Liver (tissue), 9 donors: Measurements from ENCODE around the gene ALKBH1. TPM values are rescaled to one million over a fixed set of nuclear protein-coding genes. Genes with fewer than 3 reads are reported as not detected.
A peak's percentile ranks its signal among the peaks of the same experiment; 100 is the strongest.

Experiments used
- DNase-seq: peaks from one replicate; pipeline ENCODE4 v3.0.0-alpha.2; 2017; ENCODE audit warnings: low spot score
- H3K27ac ChIP-seq, 2 donors: one replicate each; pipeline ENCODE4 v1.7.0; 2013; ENCODE audit warnings: inconsistent platforms in 2 of 2, low read length in 2 of 2, control low read depth in 1 of 2, low read depth in 1 of 2, mild to moderate bottlenecking in 1 of 2
- H3K27me3 ChIP-seq, 4 donors: one replicate each; pipeline versions ENCODE4 v1.6.1 to v1.7.0; 2013; ENCODE audit warnings: low read length in 3 of 4, inconsistent platforms in 1 of 4, mild to moderate bottlenecking in 1 of 4, moderate library complexity in 1 of 4; ENCODE audit not compliant: control insufficient read depth in 4 of 4, insufficient read depth in 4 of 4
- H3K36me3 ChIP-seq, 4 donors: one replicate each; pipeline versions ENCODE4 v1.6.1 to v1.7.0; 2013; ENCODE audit warnings: low read length in 3 of 4, mild to moderate bottlenecking in 3 of 4, low read depth in 1 of 4, moderate library complexity in 1 of 4; ENCODE audit not compliant: control insufficient read depth in 4 of 4, insufficient read depth in 3 of 4
- H3K4me1 ChIP-seq, 4 donors: one replicate each; pipeline versions ENCODE4 v1.6.1 to v1.7.0; 2013; ENCODE audit warnings: low read length in 3 of 4, mild to moderate bottlenecking in 3 of 4, moderate library complexity in 1 of 4; ENCODE audit not compliant: control insufficient read depth in 4 of 4, insufficient read depth in 4 of 4
- H3K4me3 ChIP-seq, 3 donors: one replicate each; pipeline versions ENCODE4 v1.6.1 to v1.7.0; 2013; ENCODE audit warnings: low read length in 3 of 3, control low read depth in 1 of 3, low read depth in 1 of 3, mild to moderate bottlenecking in 1 of 3
- H3K9ac ChIP-seq, 2 donors: one replicate each; pipeline ENCODE4 v1.7.0; 2013; ENCODE audit warnings: low read length in 2 of 2, mild to moderate bottlenecking in 2 of 2, moderate library complexity in 2 of 2, control low read depth in 1 of 2, low read depth in 1 of 2
- H3K9me3 ChIP-seq, 4 donors: one replicate each; pipeline versions ENCODE4 v1.6.1 to v1.7.0; 2013; ENCODE audit warnings: low read length in 3 of 4; ENCODE audit not compliant: control insufficient read depth in 4 of 4
- FOXA1 ChIP-seq: IDR thresholded peaks from 2 replicates; pipeline ENCODE4 v1.6.1; 2016; ENCODE audit warnings: antibody characterized with exemption
- FOXA2 ChIP-seq: IDR thresholded peaks from 2 replicates; pipeline ENCODE4 v1.6.1; 2016; ENCODE audit warnings: antibody characterized with exemption
- GABPA ChIP-seq, 2 donors: IDR thresholded peaks in 1 of 2; conservative IDR thresholded peaks in 1 of 2; 2 replicates each; pipeline ENCODE4 v1.6.1; 2016; ENCODE audit warnings: antibody characterized with exemption in 2 of 2, mild to moderate bottlenecking in 1 of 2, moderate library complexity in 1 of 2
- HNF4A ChIP-seq, 2 donors: conservative IDR thresholded peaks; 2 replicates each; pipeline ENCODE4 v1.6.1; 2016; ENCODE audit warnings: antibody characterized with exemption in 2 of 2, mild to moderate bottlenecking in 2 of 2
- NR2F2 ChIP-seq: IDR thresholded peaks from 2 replicates; pipeline ENCODE4 v1.6.1; 2016; ENCODE audit warnings: antibody characterized with exemption
- RAD21 ChIP-seq, 2 donors: IDR thresholded peaks; 2 replicates each; pipeline ENCODE4 v1.6.1; 2016; ENCODE audit warnings: antibody characterized with exemption in 2 of 2, mild to moderate bottlenecking in 2 of 2
- RXRA ChIP-seq, 2 donors: IDR thresholded peaks; 2 replicates each; pipeline ENCODE4 v1.6.1; 2017 to 2018; ENCODE audit warnings: antibody characterized with exemption in 2 of 2, mild to moderate bottlenecking in 1 of 2
- SP1 ChIP-seq: IDR thresholded peaks from 2 replicates; pipeline ENCODE4 v1.6.1; 2018; ENCODE audit warnings: antibody characterized with exemption, mild to moderate bottlenecking
- TAF1 ChIP-seq: conservative IDR thresholded peaks from 2 replicates; pipeline ENCODE4 v1.6.1; 2016; ENCODE audit warnings: antibody characterized with exemption, mild to moderate bottlenecking
- YY1 ChIP-seq: IDR thresholded peaks from 2 replicates; pipeline ENCODE4 v1.6.1; 2016; ENCODE audit warnings: antibody characterized with exemption, mild to moderate bottlenecking
- WGBS: extraction: QIAGEN DNeasy Blood & Tissue Kit; methylation state at CpG from one replicate; pipeline ENCODE4 v1.1.7; 2013; 5-methylcytosine and 5-hydroxymethylcytosine counted together
- polyA plus RNA-seq, 2 donors: library from polyadenylated mRNA; stranded (reverse) in 1 of 2; unstranded in 1 of 2; fragments of 200-250 nt in 1 of 2; fragments of >200 nt in 1 of 2; fragmentation: Nextera tagmentation in 1 of 2; extraction: Ambion mirVana in 1 of 2; gene quantifications; one replicate each; pipeline versions ENCODE4 v1.2.1 to v1.2.3, GENCODE V29; 2013 to 2015
- total RNA-seq, 2 donors: library from RNA; depleted of rRNA; stranded (reverse); fragments of >200 nt; gene quantifications; one replicate each; pipeline ENCODE4 v1.2.3, GENCODE V29; 2014
- TF ChIP-seq, protein P1 (sequence below): fragments of 150-350 bp; IDR thresholded peaks from 2 replicates; pipeline ENCODE4 v1.5.1; 2017; ENCODE audit warnings: improper control_type of control experiment, low read depth, low read length; ENCODE audit not compliant: missing input control
- TF ChIP-seq, protein P2 (sequence below): IDR thresholded peaks from 2 replicates; pipeline ENCODE4 v1.6.1; 2016; ENCODE audit warnings: antibody characterized with exemption, mild to moderate bottlenecking
- TF ChIP-seq, protein P3 (sequence below): IDR thresholded peaks from 2 replicates; pipeline ENCODE4 v1.6.1; 2016; ENCODE audit warnings: antibody characterized with exemption
- TF ChIP-seq, protein P4 (sequence below): IDR thresholded peaks from 2 replicates; pipeline ENCODE4 v1.6.1; 2016; ENCODE audit warnings: antibody characterized with exemption
- donor health status: healthy.
- donor health status: healthy.
- donor health status: healthy.
- donor health status: healthy.
- donor health status: healthy.

Gene ALKBH1
- total and polyA plus RNA-seq, 4 donors, result 4.2 to 6.1 (median 5.0) TPM

DNA sequence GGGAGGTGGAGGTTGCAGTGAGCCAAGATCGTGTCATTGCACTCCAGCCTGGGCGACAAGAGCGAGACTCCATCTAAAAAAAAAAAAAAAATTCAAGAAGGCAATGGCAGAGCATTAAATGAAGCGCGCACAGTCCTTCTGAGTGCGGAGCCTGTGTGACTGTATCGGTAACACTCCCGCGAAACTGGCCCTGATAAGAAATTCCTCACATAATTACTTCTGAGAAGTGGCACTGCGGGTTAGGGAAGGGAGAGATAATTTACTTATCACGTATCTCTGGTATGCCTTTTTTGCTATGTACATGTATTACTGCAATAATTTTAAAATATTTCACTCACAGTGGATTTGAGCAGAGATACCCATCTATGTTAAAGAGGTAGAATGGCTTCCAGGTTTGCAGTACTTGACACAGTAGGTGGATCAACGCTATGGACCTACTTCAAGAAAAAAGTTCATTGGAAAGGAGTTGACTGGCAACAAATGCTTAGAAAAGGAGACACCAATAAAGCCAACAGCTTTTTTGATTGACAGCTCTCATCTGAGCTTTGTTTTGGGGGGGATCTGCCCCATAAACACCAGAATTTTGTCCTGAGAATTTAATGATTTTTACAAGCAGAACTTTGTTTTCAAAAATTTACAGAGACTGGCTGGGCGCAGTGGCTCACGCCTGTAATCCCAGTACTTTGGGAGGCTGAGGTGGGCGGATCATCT lies 62.1 kb downstream of the ALKBH1 start:
- no peaks in the 10 kb centered on the region for H3K27me3 ChIP-seq
- no peak overlapping the region for H3K27ac ChIP-seq
- no peaks in the 10 kb centered on the region for H3K36me3 ChIP-seq
- no peak overlapping the region for H3K9ac ChIP-seq
- no peak overlapping the region for H3K4me3 ChIP-seq
- 86% methylated on average over 15 of the region's 15 CpGs for WGBS
- TF ChIP-seq YY1, result no peak
- TF ChIP-seq, protein P1, sequence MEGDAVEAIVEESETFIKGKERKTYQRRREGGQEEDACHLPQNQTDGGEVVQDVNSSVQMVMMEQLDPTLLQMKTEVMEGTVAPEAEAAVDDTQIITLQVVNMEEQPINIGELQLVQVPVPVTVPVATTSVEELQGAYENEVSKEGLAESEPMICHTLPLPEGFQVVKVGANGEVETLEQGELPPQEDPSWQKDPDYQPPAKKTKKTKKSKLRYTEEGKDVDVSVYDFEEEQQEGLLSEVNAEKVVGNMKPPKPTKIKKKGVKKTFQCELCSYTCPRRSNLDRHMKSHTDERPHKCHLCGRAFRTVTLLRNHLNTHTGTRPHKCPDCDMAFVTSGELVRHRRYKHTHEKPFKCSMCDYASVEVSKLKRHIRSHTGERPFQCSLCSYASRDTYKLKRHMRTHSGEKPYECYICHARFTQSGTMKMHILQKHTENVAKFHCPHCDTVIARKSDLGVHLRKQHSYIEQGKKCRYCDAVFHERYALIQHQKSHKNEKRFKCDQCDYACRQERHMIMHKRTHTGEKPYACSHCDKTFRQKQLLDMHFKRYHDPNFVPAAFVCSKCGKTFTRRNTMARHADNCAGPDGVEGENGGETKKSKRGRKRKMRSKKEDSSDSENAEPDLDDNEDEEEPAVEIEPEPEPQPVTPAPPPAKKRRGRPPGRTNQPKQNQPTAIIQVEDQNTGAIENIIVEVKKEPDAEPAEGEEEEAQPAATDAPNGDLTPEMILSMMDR, result no peak
- no peak for TF ChIP-seq HNF4A (conservative IDR thresholded peaks at IDR 0.05)
- no peak for TF ChIP-seq RAD21 (IDR thresholded peaks at IDR 0.05)
- no peak for TF ChIP-seq FOXA2
- no peak for TF ChIP-seq RXRA (IDR thresholded peaks at IDR 0.05)
- DNase-seq, result no peak
- H3K9me3 ChIP-seq, result peaks cover 0 to 1% (median 0%) of the 10 kb centered on the region in 4 donors
- H3K4me1 ChIP-seq, result peaks cover 0 to 11% (median 4%) of the 10 kb centered on the region in 4 donors

DNA sequence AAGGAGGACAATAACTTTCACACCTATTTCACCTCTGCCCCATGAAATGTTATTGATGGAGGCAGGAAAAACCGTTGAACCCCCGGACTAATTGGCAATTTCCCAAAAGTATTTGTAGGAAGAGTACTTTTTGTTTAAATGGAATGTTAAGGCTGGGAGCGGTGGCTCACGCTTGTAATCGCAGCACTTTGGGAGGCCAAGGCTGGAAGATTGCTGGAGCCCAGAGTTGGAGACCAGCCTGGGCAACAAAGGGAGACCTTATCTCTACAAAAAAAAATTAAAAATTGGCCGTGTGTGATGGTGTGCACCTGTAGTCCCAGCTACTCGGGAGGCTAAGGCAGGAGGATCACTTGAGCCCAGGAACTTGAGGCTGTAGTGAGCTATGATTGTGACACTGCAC lies 65.4 kb downstream of the ALKBH1 start:
- H3K36me3 ChIP-seq, result no peaks in the 10 kb centered on the region
- 64% methylated on average over 7 of the region's 7 CpGs for WGBS
- H3K27me3 ChIP-seq, result no peaks in the 10 kb centered on the region
- H3K4me1 ChIP-seq, result peaks cover 0 to 11% (median 4%) of the 10 kb centered on the region in 4 donors
- peaks cover 0 to 1% (median 0%) of the 10 kb centered on the region in 4 donors for H3K9me3 ChIP-seq
- H3K4me3 ChIP-seq, result peak overlapping the region in 1 of 3 donors; percentile 56
- TF ChIP-seq RAD21 (IDR thresholded peaks at IDR 0.05) (no peak), RXRA (IDR thresholded peaks at IDR 0.05) (no peak), TAF1 (no peak), YY1 (no peak), GABPA (IDR thresholded peaks at IDR 0.05 in 1 of 2, conservative IDR thresholded peaks at IDR 0.05 in 1 of 2) (no peak), NR2F2 (no peak), SP1 (no peak), HNF4A (conservative IDR thresholded peaks at IDR 0.05) (no peak), FOXA1 (no peak), FOXA2 (no peak)
- TF ChIP-seq, protein P2, sequence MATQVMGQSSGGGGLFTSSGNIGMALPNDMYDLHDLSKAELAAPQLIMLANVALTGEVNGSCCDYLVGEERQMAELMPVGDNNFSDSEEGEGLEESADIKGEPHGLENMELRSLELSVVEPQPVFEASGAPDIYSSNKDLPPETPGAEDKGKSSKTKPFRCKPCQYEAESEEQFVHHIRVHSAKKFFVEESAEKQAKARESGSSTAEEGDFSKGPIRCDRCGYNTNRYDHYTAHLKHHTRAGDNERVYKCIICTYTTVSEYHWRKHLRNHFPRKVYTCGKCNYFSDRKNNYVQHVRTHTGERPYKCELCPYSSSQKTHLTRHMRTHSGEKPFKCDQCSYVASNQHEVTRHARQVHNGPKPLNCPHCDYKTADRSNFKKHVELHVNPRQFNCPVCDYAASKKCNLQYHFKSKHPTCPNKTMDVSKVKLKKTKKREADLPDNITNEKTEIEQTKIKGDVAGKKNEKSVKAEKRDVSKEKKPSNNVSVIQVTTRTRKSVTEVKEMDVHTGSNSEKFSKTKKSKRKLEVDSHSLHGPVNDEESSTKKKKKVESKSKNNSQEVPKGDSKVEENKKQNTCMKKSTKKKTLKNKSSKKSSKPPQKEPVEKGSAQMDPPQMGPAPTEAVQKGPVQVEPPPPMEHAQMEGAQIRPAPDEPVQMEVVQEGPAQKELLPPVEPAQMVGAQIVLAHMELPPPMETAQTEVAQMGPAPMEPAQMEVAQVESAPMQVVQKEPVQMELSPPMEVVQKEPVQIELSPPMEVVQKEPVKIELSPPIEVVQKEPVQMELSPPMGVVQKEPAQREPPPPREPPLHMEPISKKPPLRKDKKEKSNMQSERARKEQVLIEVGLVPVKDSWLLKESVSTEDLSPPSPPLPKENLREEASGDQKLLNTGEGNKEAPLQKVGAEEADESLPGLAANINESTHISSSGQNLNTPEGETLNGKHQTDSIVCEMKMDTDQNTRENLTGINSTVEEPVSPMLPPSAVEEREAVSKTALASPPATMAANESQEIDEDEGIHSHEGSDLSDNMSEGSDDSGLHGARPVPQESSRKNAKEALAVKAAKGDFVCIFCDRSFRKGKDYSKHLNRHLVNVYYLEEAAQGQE, result no peak
- TF ChIP-seq, protein P3, sequence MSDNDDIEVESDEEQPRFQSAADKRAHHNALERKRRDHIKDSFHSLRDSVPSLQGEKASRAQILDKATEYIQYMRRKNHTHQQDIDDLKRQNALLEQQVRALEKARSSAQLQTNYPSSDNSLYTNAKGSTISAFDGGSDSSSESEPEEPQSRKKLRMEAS, result no peak
- TF ChIP-seq, protein P1, result no peak
- TF ChIP-seq, protein P4, sequence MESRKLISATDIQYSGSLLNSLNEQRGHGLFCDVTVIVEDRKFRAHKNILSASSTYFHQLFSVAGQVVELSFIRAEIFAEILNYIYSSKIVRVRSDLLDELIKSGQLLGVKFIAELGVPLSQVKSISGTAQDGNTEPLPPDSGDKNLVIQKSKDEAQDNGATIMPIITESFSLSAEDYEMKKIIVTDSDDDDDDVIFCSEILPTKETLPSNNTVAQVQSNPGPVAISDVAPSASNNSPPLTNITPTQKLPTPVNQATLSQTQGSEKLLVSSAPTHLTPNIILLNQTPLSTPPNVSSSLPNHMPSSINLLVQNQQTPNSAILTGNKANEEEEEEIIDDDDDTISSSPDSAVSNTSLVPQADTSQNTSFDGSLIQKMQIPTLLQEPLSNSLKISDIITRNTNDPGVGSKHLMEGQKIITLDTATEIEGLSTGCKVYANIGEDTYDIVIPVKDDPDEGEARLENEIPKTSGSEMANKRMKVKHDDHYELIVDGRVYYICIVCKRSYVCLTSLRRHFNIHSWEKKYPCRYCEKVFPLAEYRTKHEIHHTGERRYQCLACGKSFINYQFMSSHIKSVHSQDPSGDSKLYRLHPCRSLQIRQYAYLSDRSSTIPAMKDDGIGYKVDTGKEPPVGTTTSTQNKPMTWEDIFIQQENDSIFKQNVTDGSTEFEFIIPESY, result no peak
- H3K27ac ChIP-seq, result peak overlapping the region; percentile 60 to 82
- DNase-seq, result no peak
- no peak overlapping the region for H3K9ac ChIP-seq
